Stromal cell of bone marrow (primary cell): ENCODE data around the gene EVX2.

Source experiments
- DNase-seq: peaks from one replicate; pipeline ENCODE4 v3.0.0-alpha.2; 2012; ENCODE audit warnings: low read depth

Gene EVX2

GRCh38 chr2:176066645-176067588 lies 16.8 kb downstream of the EVX2 start:
- DNase-seq, result no peak

GRCh38 chr2:176063958-176064357 lies 19.8 kb downstream of the EVX2 start:
- DNase-seq, result no peak

- no peak for DNase-seq
Measured at GRCh38 chr2:176056406-176056805, 27.4 kb downstream of the EVX2 start.

GRCh38 chr2:176039375-176039774 lies 44.4 kb downstream of the EVX2 start:
- DNase-seq, result no peak

- DNase-seq, result no peak
Measured at GRCh38 chr2:176038694-176039093, 45.1 kb downstream of the EVX2 start.

GRCh38 chr2:176035013-176035691 lies 48.6 kb downstream of the EVX2 start:
- no peak for DNase-seq

- DNase-seq, result no peak
Measured at GRCh38 chr2:176027806-176028205, 56.0 kb downstream of the EVX2 start.
